GM23338 (cell line): ENCODE data around the gene NDST1. TPM values are rescaled to one million over a fixed set of nuclear protein-coding genes. Genes with fewer than 3 reads are reported as not detected.

ENCODE experiments used
- ATAC-seq: fragments of 200-7000 bp; cut with Tn5 transposase; 3 replicates; pipeline ENCODE4 v1.9.1; 2020
- DNase-seq: peaks from one replicate; pipeline ENCODE4 v3.0.0-alpha.2; 2015; ENCODE audit warnings: low spot score
- H2AFZ ChIP-seq: fragments of 200-600 bp; sonication (generic); 2 replicates; pipeline ENCODE4 v1.8.0; 2016; ENCODE audit warnings: antibody characterized with exemption, mild to moderate bottlenecking, moderate library complexity
- H3F3A ChIP-seq: fragments of 200-600 bp; sonication (generic); replicated peaks from 2 replicates; pipeline ENCODE4 v1.8.0; 2017; ENCODE audit warnings: antibody characterized with exemption, mixed run types, low read depth
- H3K27ac ChIP-seq: fragments of 200-600 bp; sonication (generic); 2 replicates; pipeline ENCODE4 v1.6.1; 2016; ENCODE audit warnings: low read depth
- H3K27me3 ChIP-seq: fragments of 200-600 bp; sonication (generic); 2 replicates; pipeline ENCODE4 v1.8.0; 2016; ENCODE audit warnings: mild to moderate bottlenecking, mixed run types, moderate library complexity; ENCODE audit not compliant: insufficient read depth
- H3K36me3 ChIP-seq: fragments of 200-600 bp; sonication (generic); 2 replicates; pipeline ENCODE4 v1.8.0; 2016; ENCODE audit warnings: mild to moderate bottlenecking; ENCODE audit not compliant: insufficient read depth
- H3K4me1 ChIP-seq: fragments of 200-600 bp; sonication (generic); 2 replicates; pipeline ENCODE4 v1.8.0; 2016; ENCODE audit warnings: mild to moderate bottlenecking, moderate library complexity; ENCODE audit not compliant: insufficient read depth
- H3K4me2 ChIP-seq: fragments of 200-600 bp; sonication (generic); 2 replicates; pipeline ENCODE4 v1.7.1; 2017; ENCODE audit warnings: mixed run types
- H3K4me3 ChIP-seq: fragments of 200-600 bp; sonication (generic); 2 replicates; pipeline ENCODE4 v1.6.1; 2016; ENCODE audit warnings: mixed run types
- H3K79me2 ChIP-seq: fragments of 200-600 bp; sonication (generic); replicated peaks from 2 replicates; pipeline ENCODE4 v1.8.0; 2017; ENCODE audit warnings: mild to moderate bottlenecking; ENCODE audit not compliant: insufficient read depth
- H3K9me2 ChIP-seq: fragments of 200-600 bp; sonication (generic); 2 replicates; pipeline ENCODE4 v1.8.0; 2017; ENCODE audit not compliant: insufficient read depth
- H4K20me1 ChIP-seq: fragments of 200-600 bp; sonication (generic); replicated peaks from 2 replicates; pipeline ENCODE4 v1.8.0; 2017; ENCODE audit warnings: mild to moderate bottlenecking; ENCODE audit not compliant: insufficient read depth
- H3K27ac Mint-ChIP-seq: 2 replicates; pipeline ENCODE4 v1.8.0; 2020; ENCODE audit warnings: inconsistent platforms, mild to moderate bottlenecking, moderate library complexity, mixed read lengths
- H3K27me3 Mint-ChIP-seq: 3 replicates; pipeline ENCODE4 v1.8.0; 2022; ENCODE audit warnings: low read depth, mild to moderate bottlenecking, moderate library complexity, mixed read lengths, inconsistent platforms; ENCODE audit not compliant: insufficient read depth, poor library complexity
- H3K36me3 Mint-ChIP-seq: 3 replicates; pipeline ENCODE4 v1.8.0; 2021; ENCODE audit warnings: low read depth, mild to moderate bottlenecking, inconsistent platforms, moderate library complexity, mixed read lengths
- H3K4me1 Mint-ChIP-seq: 3 replicates; pipeline ENCODE4 v1.8.0; 2020; ENCODE audit warnings: mild to moderate bottlenecking, inconsistent platforms, mixed read lengths
- H3K4me3 Mint-ChIP-seq: 3 replicates; pipeline ENCODE4 v1.8.0; 2021; ENCODE audit warnings: moderate library complexity, mild to moderate bottlenecking, inconsistent platforms, mixed read lengths
- H3K9me3 Mint-ChIP-seq: 3 replicates; pipeline ENCODE4 v1.8.0; 2020; ENCODE audit warnings: moderate library complexity, mild to moderate bottlenecking, inconsistent platforms, mixed read lengths
- CTCF ChIP-seq, 2 experiments: fragments of 200-600 bp in 1 of 2; sonication (generic) in 1 of 2; conservative IDR thresholded peaks; 2 replicates each; pipeline versions ENCODE4 v1.5.1 to v1.6.1; 2016 to 2017; ENCODE audit warnings: antibody characterized with exemption in 2 of 2, low read depth in 2 of 2, mild to moderate bottlenecking in 2 of 2, moderate library complexity in 1 of 2
- ETS1 ChIP-seq: IDR thresholded peaks from 2 replicates; pipeline ENCODE4 v1.6.1; 2016; ENCODE audit warnings: antibody characterized with exemption
- EZH2 ChIP-seq: fragments of 200-600 bp; sonication (generic); IDR thresholded peaks from one replicate; pipeline ENCODE4 v1.8.0; 2017; ENCODE audit warnings: antibody characterized with exemption, mild to moderate bottlenecking, low read depth; ENCODE audit not compliant: unreplicated experiment
- JUNB ChIP-seq: IDR thresholded peaks from one replicate; pipeline ENCODE4 v1.6.1; 2016; ENCODE audit warnings: antibody characterized with exemption; ENCODE audit not compliant: unreplicated experiment
- NANOG ChIP-seq: IDR thresholded peaks from 2 replicates; pipeline ENCODE4 v1.6.1; 2016; ENCODE audit warnings: antibody characterized with exemption, borderline replicate concordance
- POLR2AphosphoS5 ChIP-seq: IDR thresholded peaks from 2 replicates; pipeline ENCODE4 v1.6.1; 2016; ENCODE audit warnings: antibody characterized with exemption, low read depth
- STAT1 ChIP-seq: IDR thresholded peaks from one replicate; pipeline ENCODE4 v1.6.1; 2016; ENCODE audit warnings: antibody characterized with exemption; ENCODE audit not compliant: unreplicated experiment
- polyA plus RNA-seq: library from polyadenylated mRNA; unstranded; fragments of >200 nt; fragmentation: Nextera tagmentation; extraction: Ambion mirVana; gene quantifications from 2 replicates; pipeline ENCODE4 v1.2.1, GENCODE V29; 2016
- total RNA-seq: library from RNA; depleted of rRNA; stranded (reverse); fragments of >200 nt; shearing (Covaris generic); gene quantifications from 2 replicates; pipeline ENCODE4 v1.2.3, GENCODE V29; 2014
- TF ChIP-seq, protein P1 (sequence below): IDR thresholded peaks from one replicate; pipeline ENCODE4 v1.6.1; 2018; ENCODE audit warnings: antibody characterized with exemption; ENCODE audit not compliant: unreplicated experiment

NDST1 gene
- total and polyA plus RNA-seq, 2 experiments from 2014 or later, result 7.3 to 85.0 TPM

GRCh38 chr5:150525781-150526180 lies 17.9 kb downstream of the NDST1 start (continued):
- TF ChIP-seq CTCF (conservative IDR thresholded peaks at IDR 0.05; ENCODE audit: low read depth in 2 of 2), result no peak
- TF ChIP-seq POLR2AphosphoS5, result no peak

DNA sequence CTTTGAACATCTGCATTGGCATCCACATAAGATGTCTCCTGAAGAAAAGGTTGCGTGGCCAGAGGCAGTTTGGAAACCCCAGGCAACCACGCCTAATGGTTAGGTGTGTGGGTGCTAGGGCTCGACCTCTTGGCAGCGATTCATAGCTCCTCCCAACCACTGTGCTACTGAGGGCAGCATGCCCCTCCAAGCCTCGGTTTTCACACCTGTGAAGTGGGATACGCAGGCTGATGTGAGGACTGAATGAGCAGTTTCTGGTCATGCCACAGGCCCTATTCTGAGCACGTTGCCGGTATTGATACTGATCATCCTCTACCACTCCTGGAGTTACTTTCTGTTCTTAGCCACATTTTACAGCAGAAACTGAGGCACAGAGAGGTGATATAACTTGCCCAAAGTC lies 19.1 kb downstream of the NDST1 start:
- ATAC-seq, result no peak
- TF ChIP-seq, protein P1, sequence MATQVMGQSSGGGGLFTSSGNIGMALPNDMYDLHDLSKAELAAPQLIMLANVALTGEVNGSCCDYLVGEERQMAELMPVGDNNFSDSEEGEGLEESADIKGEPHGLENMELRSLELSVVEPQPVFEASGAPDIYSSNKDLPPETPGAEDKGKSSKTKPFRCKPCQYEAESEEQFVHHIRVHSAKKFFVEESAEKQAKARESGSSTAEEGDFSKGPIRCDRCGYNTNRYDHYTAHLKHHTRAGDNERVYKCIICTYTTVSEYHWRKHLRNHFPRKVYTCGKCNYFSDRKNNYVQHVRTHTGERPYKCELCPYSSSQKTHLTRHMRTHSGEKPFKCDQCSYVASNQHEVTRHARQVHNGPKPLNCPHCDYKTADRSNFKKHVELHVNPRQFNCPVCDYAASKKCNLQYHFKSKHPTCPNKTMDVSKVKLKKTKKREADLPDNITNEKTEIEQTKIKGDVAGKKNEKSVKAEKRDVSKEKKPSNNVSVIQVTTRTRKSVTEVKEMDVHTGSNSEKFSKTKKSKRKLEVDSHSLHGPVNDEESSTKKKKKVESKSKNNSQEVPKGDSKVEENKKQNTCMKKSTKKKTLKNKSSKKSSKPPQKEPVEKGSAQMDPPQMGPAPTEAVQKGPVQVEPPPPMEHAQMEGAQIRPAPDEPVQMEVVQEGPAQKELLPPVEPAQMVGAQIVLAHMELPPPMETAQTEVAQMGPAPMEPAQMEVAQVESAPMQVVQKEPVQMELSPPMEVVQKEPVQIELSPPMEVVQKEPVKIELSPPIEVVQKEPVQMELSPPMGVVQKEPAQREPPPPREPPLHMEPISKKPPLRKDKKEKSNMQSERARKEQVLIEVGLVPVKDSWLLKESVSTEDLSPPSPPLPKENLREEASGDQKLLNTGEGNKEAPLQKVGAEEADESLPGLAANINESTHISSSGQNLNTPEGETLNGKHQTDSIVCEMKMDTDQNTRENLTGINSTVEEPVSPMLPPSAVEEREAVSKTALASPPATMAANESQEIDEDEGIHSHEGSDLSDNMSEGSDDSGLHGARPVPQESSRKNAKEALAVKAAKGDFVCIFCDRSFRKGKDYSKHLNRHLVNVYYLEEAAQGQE, result no peak
- TF ChIP-seq NANOG (no peak), EZH2 (no peak), STAT1 (no peak), ETS1 (no peak)
- DNase-seq, result no peak
- no peak overlapping the region for H3K4me3 ChIP-seq
- peaks cover 49% of the 10 kb centered on the region for H3K79me2 ChIP-seq
- peaks cover 38% of the 10 kb centered on the region for H4K20me1 ChIP-seq
- no peak overlapping the region for H3K4me2 ChIP-seq
- H3K27ac Mint-ChIP-seq, result no peak overlapping the region
- H3K4me1 ChIP-seq, result peaks cover 37% of the 10 kb centered on the region
- H3K9me2 ChIP-seq, result no peaks in the 10 kb centered on the region
- H3K36me3 Mint-ChIP-seq, result peaks cover 18% of the 10 kb centered on the region
- peaks cover 54% of the 10 kb centered on the region for H3K4me1 Mint-ChIP-seq
- peaks cover 3% of the 10 kb centered on the region for H3K27me3 Mint-ChIP-seq
- H3K27me3 ChIP-seq, result no peaks in the 10 kb centered on the region
- H2AFZ ChIP-seq, result no peak overlapping the region
- H3K9me3 Mint-ChIP-seq, result no peaks in the 10 kb centered on the region
- no peaks in the 10 kb centered on the region; the same call in 1 of the 2 replicates for H3K36me3 ChIP-seq
- H3F3A ChIP-seq, result peaks cover 11% of the 10 kb centered on the region; the same call in 1 of the 2 replicates
- H3K4me3 Mint-ChIP-seq, result no peak overlapping the region
- no peak overlapping the region for H3K27ac ChIP-seq

DNA sequence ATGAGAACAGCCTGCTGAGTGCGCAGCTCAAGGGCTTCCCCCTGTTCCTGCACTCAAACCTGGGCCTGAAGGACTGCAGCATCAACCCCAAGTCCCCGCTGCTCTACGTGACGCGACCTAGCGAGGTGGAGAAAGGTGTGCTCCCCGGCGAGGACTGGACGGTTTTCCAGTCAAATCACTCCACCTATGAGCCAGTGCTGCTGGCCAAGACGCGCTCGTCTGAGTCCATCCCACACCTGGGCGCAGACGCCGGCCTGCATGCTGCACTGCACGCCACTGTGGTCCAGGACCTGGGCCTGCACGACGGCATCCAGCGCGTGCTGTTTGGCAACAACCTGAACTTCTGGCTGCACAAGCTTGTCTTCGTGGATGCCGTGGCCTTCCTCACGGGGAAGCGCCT lies 19.9 kb downstream of the NDST1 start:
- ATAC-seq, result no peak
- Histone ChIP-seq H3K4me1 (peaks cover 37% of the 10 kb centered on the region), H3F3A (peaks cover 11% of the 10 kb centered on the region; the same call in 1 of the 2 replicates), H3K4me3 (no peak overlapping the region), H3K27me3 (no peaks in the 10 kb centered on the region), H3K4me2 (no peak overlapping the region), H3K27ac (no peak overlapping the region), H2AFZ (no peak overlapping the region), H3K36me3 (no peaks in the 10 kb centered on the region; the same call in 1 of the 2 replicates), H3K79me2 (peaks cover 45% of the 10 kb centered on the region), H4K20me1 (peaks cover 36% of the 10 kb centered on the region), H3K9me2 (no peaks in the 10 kb centered on the region)
- no peak overlapping the region for H3K4me3 Mint-ChIP-seq
- H3K9me3 Mint-ChIP-seq, result no peaks in the 10 kb centered on the region
- H3K27ac Mint-ChIP-seq, result no peak overlapping the region
- H3K4me1 Mint-ChIP-seq, result peaks cover 47% of the 10 kb centered on the region
- peaks cover 24% of the 10 kb centered on the region for H3K36me3 Mint-ChIP-seq
- no peak for DNase-seq
- peaks cover 2% of the 10 kb centered on the region for H3K27me3 Mint-ChIP-seq
- no peak for TF ChIP-seq JUNB
- no peak for TF ChIP-seq STAT1
